ENCODE measurements around the gene NPAS1.
"Not testable (repeated sequence)": the region's sequence is repeated elsewhere in the genome, so short reads cannot be mapped to it uniquely, and the experiment has no call there.

NPAS1 gene

GRCh38 chr19:46988614-46989230 is 30.9 kb upstream of the NPAS1 start:
- DNase-seq (ENCODE audit: low spot score), result no peak

GRCh38 chr19:46990991-46991676 is 28.5 kb upstream of the NPAS1 start:
- peak; percentile 47 for DNase-seq (ENCODE audit: low spot score)

- no peak for DNase-seq (ENCODE audit: low spot score)
Observed at GRCh38 chr19:46992699-46993535, 26.7 kb upstream of the NPAS1 start.

- no peak for DNase-seq (ENCODE audit: low spot score)
Observed at GRCh38 chr19:46993622-46994021, 26.0 kb upstream of the NPAS1 start.

- DNase-seq (ENCODE audit: low spot score), result no peak
Observed at GRCh38 chr19:46994141-46994686, 25.4 kb upstream of the NPAS1 start.

GRCh38 chr19:46995492-46995891 is 24.1 kb upstream of the NPAS1 start:
- no peak for DNase-seq (ENCODE audit: low spot score)

GRCh38 chr19:46998445-46999125 is 21.1 kb upstream of the NPAS1 start:
- DNase-seq (ENCODE audit: low spot score), result no peak

GRCh38 chr19:46999377-46999776 is 20.3 kb upstream of the NPAS1 start:
- DNase-seq (ENCODE audit: low spot score), result no peak

GRCh38 chr19:46999878-47000277 is 19.8 kb upstream of the NPAS1 start:
- DNase-seq (ENCODE audit: low spot score), result no peak

- no peak for DNase-seq (ENCODE audit: low spot score)
Observed at GRCh38 chr19:47000373-47000772, 19.3 kb upstream of the NPAS1 start.

GRCh38 chr19:47001584-47001983 is 18.1 kb upstream of the NPAS1 start:
- DNase-seq (ENCODE audit: low spot score), result no peak

GRCh38 chr19:47002106-47002766 is 17.4 kb upstream of the NPAS1 start:
- DNase-seq (ENCODE audit: low spot score), result no peak

GRCh38 chr19:47002853-47003610 is 16.6 kb upstream of the NPAS1 start:
- DNase-seq (ENCODE audit: low spot score), result no peak

GRCh38 chr19:47003611-47004465 is 15.8 kb upstream of the NPAS1 start:
- DNase-seq (ENCODE audit: low spot score), result no peak

GRCh38 chr19:47005164-47005641 is 14.4 kb upstream of the NPAS1 start:
- no peak for DNase-seq (ENCODE audit: low spot score)

GRCh38 chr19:47005873-47006272 is 13.8 kb upstream of the NPAS1 start:
- DNase-seq (ENCODE audit: low spot score), result no peak

- DNase-seq (ENCODE audit: low spot score), result no peak
Observed at GRCh38 chr19:47006496-47006895, 13.1 kb upstream of the NPAS1 start.

- not testable (repeated sequence) for DNase-seq (ENCODE audit: low spot score)
Observed at GRCh38 chr19:47010549-47010948, 9.1 kb upstream of the NPAS1 start.

- no peak for DNase-seq (ENCODE audit: low spot score)
Observed at GRCh38 chr19:47012617-47013016, 7.0 kb upstream of the NPAS1 start.

Measured in SK-N-DZ (cell line).